ENCODE results near the gene MUC5B. TPM values are rescaled to one million over a fixed set of nuclear protein-coding genes. Genes with fewer than 3 reads are reported as not detected.

The MUC5B gene
- total and polyA plus RNA-seq, 2 donors (not counting 1 experiment from before 2014, with no cell fraction given), result not detected

GRCh38 chr11:1205121-1205986 is 17.5 kb upstream of the MUC5B start:
- Histone ChIP-seq H4K20me1 (ENCODE audit: control insufficient read depth, extremely low read depth, insufficient read depth, low read length) (no peaks in the 10 kb centered on the region), H3K9me3 (ENCODE audit: control insufficient read depth, insufficient read depth, low read depth, low read length) (no peaks in the 10 kb centered on the region), H3K4me3 (replicated peaks in 1 of 4; ENCODE audit: control extremely low read depth in 1 of 4, insufficient read depth in 1 of 4, low read depth in 3 of 4, low read length in 4 of 4) (no peak overlapping the region), H3K79me2 (ENCODE audit: control insufficient read depth, insufficient read depth, low read length) (no peaks in the 10 kb centered on the region), H2AFZ (ENCODE audit: low read length) (no peak overlapping the region), H3K4me1 (ENCODE audit: control insufficient read depth, extremely low read depth, insufficient read depth, low read length) (no peaks in the 10 kb centered on the region), H3K27ac (ENCODE audit: insufficient read depth, low read length) (no peak overlapping the region), H3K4me2 (ENCODE audit: extremely low read depth, insufficient read depth, low read length) (no peak overlapping the region), H3K27me3 (ENCODE audit: control insufficient read depth, insufficient read depth, low read length) (no peaks in the 10 kb centered on the region), H3K36me3 (ENCODE audit: control insufficient read depth, insufficient read depth, low read length) (no peaks in the 10 kb centered on the region), H3K9ac (ENCODE audit: insufficient read depth, low read length) (no peak overlapping the region)
- TF ChIP-seq EZH2 (IDR thresholded peaks at IDR 0.05; ENCODE audit: low read length, missing control alignments), result no peak
- TF ChIP-seq, protein P1, sequence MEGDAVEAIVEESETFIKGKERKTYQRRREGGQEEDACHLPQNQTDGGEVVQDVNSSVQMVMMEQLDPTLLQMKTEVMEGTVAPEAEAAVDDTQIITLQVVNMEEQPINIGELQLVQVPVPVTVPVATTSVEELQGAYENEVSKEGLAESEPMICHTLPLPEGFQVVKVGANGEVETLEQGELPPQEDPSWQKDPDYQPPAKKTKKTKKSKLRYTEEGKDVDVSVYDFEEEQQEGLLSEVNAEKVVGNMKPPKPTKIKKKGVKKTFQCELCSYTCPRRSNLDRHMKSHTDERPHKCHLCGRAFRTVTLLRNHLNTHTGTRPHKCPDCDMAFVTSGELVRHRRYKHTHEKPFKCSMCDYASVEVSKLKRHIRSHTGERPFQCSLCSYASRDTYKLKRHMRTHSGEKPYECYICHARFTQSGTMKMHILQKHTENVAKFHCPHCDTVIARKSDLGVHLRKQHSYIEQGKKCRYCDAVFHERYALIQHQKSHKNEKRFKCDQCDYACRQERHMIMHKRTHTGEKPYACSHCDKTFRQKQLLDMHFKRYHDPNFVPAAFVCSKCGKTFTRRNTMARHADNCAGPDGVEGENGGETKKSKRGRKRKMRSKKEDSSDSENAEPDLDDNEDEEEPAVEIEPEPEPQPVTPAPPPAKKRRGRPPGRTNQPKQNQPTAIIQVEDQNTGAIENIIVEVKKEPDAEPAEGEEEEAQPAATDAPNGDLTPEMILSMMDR (conservative IDR thresholded peaks at IDR 0.05 in 1 of 2, IDR thresholded peaks at IDR 0.05 in 1 of 2; ENCODE audit: low read depth in 1 of 2, low read length in 2 of 2), result no peak
- DNase-seq (ENCODE audit: low read depth in 2 of 2), result no peak

DNA sequence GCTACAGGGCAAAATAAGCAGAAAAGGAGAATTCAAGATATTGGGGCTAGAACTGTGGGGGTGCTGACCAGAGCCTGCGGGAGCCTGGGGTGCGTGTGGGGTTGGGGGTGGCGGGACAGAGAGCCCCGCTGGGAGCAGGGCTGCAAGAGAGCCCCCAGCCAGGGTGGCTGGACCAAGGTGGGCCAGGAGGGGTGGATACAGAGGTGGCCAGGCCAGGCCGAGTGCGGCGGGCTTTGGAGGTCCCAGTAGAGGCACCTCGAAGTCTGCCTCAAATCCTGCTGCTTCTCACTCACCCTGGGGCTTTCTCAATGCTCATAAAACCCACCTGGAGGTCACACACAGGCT is 16.9 kb upstream of the MUC5B start:
- Histone ChIP-seq H3K9ac (ENCODE audit: insufficient read depth, low read length) (no peak overlapping the region), H3K36me3 (ENCODE audit: control insufficient read depth, insufficient read depth, low read length) (no peaks in the 10 kb centered on the region), H3K79me2 (ENCODE audit: control insufficient read depth, insufficient read depth, low read length) (no peaks in the 10 kb centered on the region), H3K27ac (ENCODE audit: insufficient read depth, low read length) (no peak overlapping the region), H3K27me3 (ENCODE audit: control insufficient read depth, insufficient read depth, low read length) (no peaks in the 10 kb centered on the region), H3K9me3 (ENCODE audit: control insufficient read depth, insufficient read depth, low read depth, low read length) (no peaks in the 10 kb centered on the region), H3K4me3 (replicated peaks in 1 of 4; ENCODE audit: control extremely low read depth in 1 of 4, insufficient read depth in 1 of 4, low read depth in 3 of 4, low read length in 4 of 4) (no peak overlapping the region), H2AFZ (ENCODE audit: low read length) (no peak overlapping the region), H3K4me2 (ENCODE audit: extremely low read depth, insufficient read depth, low read length) (no peak overlapping the region), H3K4me1 (ENCODE audit: control insufficient read depth, extremely low read depth, insufficient read depth, low read length) (no peaks in the 10 kb centered on the region), H4K20me1 (ENCODE audit: control insufficient read depth, extremely low read depth, insufficient read depth, low read length) (no peaks in the 10 kb centered on the region)
- TF ChIP-seq, protein P1 (conservative IDR thresholded peaks at IDR 0.05 in 1 of 2, IDR thresholded peaks at IDR 0.05 in 1 of 2; ENCODE audit: low read depth in 1 of 2, low read length in 2 of 2), result no peak
- TF ChIP-seq EZH2 (IDR thresholded peaks at IDR 0.05; ENCODE audit: low read length, missing control alignments), result no peak
- DNase-seq (ENCODE audit: low read depth in 2 of 2), result no peak

DNA sequence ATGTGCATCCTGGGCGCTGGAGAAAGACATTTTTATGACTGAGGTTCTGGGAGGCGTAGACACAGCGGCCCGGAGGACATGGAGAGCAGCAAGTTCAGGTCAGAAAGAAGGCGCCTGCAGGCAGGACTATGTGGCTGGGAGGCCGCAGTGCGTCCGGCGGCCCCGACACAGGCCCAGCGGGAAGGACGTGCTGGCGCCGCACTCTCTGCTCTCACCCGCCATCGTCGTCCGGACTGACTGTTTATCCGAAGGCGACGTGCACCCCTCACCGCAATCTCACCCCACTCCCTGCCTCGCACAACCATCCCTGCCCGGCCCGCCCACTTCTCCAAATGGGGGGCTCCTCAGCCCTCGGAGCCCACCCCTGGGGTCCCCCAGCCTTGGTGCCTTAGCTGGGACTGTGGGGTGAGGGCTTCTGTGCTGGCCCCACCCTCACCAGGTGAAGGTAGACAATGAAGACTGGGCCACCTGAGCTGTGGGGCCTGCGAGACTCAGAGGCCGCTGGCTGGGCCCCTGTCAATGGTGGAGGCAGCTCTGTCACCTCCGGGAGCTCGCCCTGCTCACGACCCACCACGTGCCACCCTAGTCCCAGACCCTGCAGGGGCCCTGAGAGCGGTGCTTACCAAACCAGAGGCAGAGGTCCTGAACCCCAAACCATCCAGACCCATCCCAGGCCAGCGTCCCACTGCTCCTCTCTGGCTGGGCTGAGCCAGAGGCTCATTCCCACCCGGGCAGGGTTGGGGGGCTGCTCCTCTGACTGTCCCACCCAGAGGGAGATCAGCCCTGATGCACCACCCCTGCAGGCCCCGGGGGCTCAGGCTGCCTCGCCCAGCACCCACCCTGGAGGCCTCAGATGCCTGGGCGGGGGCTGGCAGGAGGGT is 16.2 kb upstream of the MUC5B start:
- TF ChIP-seq EZH2 (IDR thresholded peaks at IDR 0.05; ENCODE audit: low read length, missing control alignments), result no peak
- TF ChIP-seq, protein P1 (conservative IDR thresholded peaks at IDR 0.05 in 1 of 2, IDR thresholded peaks at IDR 0.05 in 1 of 2; ENCODE audit: low read depth in 1 of 2, low read length in 2 of 2), result no peak
- Histone ChIP-seq H3K4me3 (replicated peaks in 1 of 4; ENCODE audit: control extremely low read depth in 1 of 4, insufficient read depth in 1 of 4, low read depth in 3 of 4, low read length in 4 of 4) (no peak overlapping the region), H2AFZ (ENCODE audit: low read length) (no peak overlapping the region), H3K9ac (ENCODE audit: insufficient read depth, low read length) (no peak overlapping the region), H3K27ac (ENCODE audit: insufficient read depth, low read length) (no peak overlapping the region), H3K4me2 (ENCODE audit: extremely low read depth, insufficient read depth, low read length) (no peak overlapping the region), H3K9me3 (ENCODE audit: control insufficient read depth, insufficient read depth, low read depth, low read length) (no peaks in the 10 kb centered on the region), H3K27me3 (ENCODE audit: control insufficient read depth, insufficient read depth, low read length) (no peaks in the 10 kb centered on the region), H3K79me2 (ENCODE audit: control insufficient read depth, insufficient read depth, low read length) (no peaks in the 10 kb centered on the region), H3K36me3 (ENCODE audit: control insufficient read depth, insufficient read depth, low read length) (no peaks in the 10 kb centered on the region), H4K20me1 (ENCODE audit: control insufficient read depth, extremely low read depth, insufficient read depth, low read length) (no peaks in the 10 kb centered on the region), H3K4me1 (ENCODE audit: control insufficient read depth, extremely low read depth, insufficient read depth, low read length) (no peaks in the 10 kb centered on the region)
- no peak for DNase-seq (ENCODE audit: low read depth in 2 of 2)
